GM20431 (cell line): ENCODE data around the gene HOXA3.

Experiments used
- in situ Hi-C: fragments of 300-500 bp; cut with MseI, MboI; formaldehyde crosslinking; loops from one replicate; pipeline ENCODE4 v1.15.0; 2020; ENCODE audit warnings: low sequenced_read_pairs; ENCODE audit not compliant: unreplicated experiment

HOXA3 gene

DNA sequence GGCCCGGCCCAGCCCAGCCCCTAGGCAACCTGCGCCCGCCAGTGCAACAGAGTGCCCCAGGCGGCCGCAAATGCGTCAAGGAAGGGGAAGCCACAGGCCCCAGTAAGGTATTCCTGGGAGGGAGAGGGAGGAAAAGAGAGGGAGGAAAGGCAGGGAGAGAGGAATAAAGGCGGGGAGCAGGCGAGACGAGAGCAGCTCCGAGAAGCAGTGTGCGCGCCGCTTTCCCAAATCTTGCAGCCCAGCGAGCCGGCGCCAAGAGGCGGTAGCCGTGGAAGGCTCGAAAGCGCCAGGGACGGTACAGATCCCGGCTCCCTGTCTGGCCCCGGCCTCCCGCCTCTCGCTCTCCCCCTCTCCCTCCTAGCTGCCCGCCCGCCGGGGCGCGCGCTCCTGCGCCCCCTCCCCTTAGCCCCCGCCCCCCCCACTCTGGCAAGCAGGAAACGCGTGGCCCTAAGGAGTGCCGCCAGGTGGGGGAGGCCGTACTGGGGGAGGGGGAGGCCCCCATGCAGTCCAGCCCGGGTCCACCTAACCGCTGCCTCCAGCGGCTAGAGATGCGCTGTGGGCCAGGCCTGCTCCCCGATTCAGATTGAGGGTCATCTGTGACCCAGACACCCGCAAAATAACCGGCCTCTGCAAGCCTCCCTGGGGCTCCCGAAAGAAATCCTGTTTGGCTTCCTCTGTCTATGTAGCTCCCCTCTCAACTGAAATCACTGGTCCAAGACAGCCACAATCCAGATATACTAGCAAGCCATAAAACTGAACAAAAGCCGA lies 17.5 kb upstream of the HOXA3 start:
- in situ Hi-C loops = loop anchor here (25.0 kb wide), 2 partner anchors 783 to 1308 kb away; no protein-coding TSS in a partner anchor

- in situ Hi-C loops = loop anchor here (25.0 kb wide), 2 partner anchors 781 to 1306 kb away; no protein-coding TSS in a partner anchor
Measured at GRCh38 chr7:27168265-27168947, 16.0 kb upstream of the HOXA3 start.

DNA sequence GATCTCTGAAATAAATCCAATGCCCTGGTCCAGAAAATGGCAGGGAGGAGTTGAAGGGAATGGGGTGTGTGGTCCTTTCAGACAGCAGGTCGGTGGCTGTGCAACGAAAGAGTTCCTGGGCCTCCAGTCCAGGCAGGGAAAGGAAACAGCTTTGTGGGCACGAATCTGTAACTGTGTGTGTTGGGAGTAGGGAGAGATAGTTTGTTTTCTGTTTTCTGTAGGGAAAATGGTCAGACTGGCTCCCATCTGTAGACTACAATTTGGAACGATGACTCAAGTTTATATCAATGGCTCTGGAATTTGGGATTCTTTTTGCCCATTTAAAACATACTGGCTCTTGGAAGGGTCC lies 15.5 kb upstream of the HOXA3 start:
- in situ Hi-C loops = loop anchor here (25.0 kb wide), 2 partner anchors 781 to 1306 kb away; no protein-coding TSS in a partner anchor

GRCh38 chr7:27166531-27167505 lies 14.4 kb upstream of the HOXA3 start:
- in situ Hi-C loops = loop anchor here (25.0 kb wide), 2 partner anchors 780 to 1305 kb away; no protein-coding TSS in a partner anchor

DNA sequence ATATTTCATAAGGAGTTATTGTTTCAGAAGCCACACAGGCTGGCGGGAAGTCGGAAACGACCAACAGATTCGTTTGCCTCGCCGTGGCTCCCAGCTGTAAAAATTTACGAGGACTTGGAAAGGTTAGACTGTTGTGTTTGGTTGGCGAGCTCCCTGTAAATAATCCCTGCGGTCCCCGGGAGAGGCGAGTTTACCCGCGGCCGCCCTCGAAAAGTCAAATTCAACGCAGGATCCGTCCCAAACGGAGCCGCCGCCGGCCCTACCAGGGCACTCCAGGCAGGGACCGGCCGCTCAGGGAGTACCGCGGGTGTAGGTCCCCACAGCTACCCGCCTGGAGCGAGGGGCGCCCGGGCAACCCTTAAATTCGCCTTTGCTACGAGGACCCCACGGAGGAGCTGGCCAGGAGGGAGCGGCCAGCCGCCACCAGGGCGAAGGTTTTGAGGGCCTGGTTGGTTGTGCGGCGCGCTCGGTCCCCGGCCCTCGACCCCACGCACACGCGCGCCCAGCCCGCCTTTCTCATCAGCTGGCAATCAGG lies 13.7 kb upstream of the HOXA3 start:
- in situ Hi-C loops = loop anchor here (25.0 kb wide), 2 partner anchors 779 to 1304 kb away; no protein-coding TSS in a partner anchor

DNA sequence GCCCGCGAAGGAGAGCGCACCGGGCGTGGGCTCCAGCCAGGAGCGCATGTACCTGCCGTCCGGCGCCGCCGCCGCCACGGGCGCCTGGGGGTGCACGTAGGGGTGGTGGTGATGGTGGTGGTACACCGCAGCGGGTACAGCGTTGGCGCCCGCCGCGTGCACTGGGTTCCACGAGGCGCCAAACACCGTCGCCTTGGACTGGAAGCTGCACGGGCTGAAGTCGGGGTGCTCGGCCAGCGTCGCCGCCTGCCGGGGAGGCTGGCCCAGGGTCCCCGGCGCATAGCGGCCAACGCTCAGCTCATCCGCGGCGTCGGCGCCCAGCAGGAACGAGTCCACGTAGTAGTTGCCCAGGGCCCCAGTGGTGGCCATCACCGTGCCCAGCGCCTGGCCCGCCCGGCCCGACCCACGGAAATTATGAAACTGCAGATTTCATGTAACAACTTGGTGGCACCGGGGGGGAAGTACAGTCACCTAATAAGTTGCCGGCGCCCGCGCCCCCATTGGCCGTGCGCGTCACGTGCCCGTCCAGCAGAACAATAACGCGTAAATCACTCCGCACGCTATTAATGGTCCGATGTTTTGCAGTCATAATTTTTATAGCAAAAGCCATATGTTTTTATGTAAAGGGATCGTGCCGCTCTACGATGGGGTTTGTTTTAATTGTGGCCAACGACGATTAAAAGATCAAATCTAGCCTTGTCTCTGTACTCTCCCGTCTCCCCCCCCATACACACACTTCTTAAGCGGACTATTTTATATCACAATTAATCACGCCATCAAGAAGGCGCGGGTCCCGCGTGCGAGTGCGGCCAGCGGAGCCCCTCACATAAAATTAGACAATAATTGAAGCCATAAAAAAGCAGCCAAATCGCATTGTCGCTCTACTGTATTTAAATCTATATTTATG lies 13.0 kb upstream of the HOXA3 start, which contains the start of gene HOXA9:
HOXA9 (minus strand) TSS at position 449 of the 907 bp plus-strand sequence; CDS start at position 369, 80 bp downstream.
- in situ Hi-C loops = loop anchor here (25.0 kb wide), 2 partner anchors 778 to 1303 kb away; no protein-coding TSS in a partner anchor

DNA sequence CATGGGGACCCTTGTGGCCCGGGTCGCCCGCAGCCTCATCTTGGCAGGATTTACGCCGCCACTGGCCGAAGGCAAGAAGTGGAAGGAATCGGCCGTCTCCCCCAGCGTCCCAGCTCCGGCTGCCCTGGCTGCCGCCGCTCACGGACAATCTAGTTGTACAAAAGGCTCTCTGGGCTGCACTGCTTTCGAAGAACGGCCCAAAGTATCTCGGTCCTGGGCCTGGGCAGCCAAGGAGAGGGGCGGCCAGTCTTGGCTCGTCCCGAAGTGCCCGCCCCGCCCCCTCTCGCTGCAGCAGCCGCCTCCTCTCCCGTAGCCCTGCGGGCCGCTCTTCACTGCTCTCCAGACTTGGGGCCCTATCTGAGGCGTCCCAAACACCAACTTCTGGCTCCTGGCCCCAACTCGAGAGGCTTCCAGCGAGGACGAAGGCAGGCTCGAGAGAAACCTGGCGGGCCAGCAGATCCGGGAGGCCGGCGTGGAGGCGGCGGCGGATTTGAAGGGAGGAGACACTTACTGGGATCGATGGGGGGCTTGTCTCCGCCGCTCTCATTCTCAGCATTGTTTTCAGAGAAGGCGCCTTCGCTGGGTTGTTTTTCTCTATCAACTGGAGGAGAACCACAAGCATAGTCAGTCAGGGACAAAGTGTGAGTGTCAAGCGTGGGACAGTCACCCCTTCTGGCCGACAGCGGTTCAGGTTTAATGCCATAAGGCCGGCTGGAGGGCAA lies 12.1 kb upstream of the HOXA3 start:
- in situ Hi-C loops = loop anchor here (25.0 kb wide), 2 partner anchors 777 to 1302 kb away; no protein-coding TSS in a partner anchor

DNA sequence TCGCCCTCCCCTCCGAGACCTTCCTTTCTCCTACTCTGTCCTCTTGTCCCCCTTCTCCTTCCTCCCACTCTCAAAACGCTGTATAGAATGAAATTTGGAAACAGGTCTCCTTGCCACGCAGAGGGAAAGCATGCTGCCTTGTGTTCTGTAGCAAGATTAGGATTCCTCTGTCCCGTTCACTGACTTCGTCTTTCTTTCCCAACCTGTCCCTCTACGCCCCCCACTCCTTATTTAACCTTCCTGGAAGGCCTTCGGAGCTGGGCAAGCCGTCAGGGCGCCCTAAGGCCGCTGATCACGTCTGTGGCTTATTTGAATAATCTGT lies 11.6 kb upstream of the HOXA3 start:
- in situ Hi-C loops = loop anchor here (25.0 kb wide), 2 partner anchors 777 to 1302 kb away; no protein-coding TSS in a partner anchor

DNA sequence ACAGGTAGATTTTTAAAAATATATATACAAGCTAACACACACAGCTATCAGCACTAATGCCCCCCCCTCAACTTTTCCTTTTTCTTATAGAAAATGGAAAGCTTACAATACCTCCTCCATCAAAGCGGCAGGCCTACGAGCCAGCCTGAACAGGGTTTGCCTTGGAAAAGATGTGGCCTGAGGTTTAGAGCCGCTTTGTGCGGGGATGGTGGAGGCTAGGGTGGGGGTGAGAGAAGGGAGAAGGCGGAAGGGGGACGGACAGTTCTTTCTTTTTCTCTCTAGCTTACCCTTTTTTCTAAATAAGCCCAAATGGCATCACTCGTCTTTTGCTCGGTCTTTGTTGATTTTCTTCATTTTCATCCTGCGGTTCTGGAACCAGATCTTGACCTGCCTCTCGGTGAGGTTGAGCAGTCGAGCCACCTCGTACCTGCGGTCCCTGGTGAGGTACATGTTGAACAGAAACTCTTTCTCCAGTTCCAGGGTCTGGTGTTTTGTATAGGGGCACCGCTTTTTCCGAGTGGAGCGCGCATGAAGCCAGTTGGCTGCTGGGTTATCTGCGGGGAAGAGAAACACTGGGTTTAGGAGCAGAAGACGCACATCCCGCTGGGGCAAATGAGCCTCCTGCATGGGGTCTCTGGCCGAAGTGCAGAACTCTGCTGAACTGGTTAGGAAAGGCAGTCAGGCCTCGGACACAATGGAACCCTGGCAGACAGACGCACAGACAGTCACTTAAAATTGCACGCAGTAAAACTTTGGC lies 11.1 kb upstream of the HOXA3 start:
- in situ Hi-C loops = loop anchor here (25.0 kb wide), 2 partner anchors 776 to 1301 kb away; no protein-coding TSS in a partner anchor

DNA sequence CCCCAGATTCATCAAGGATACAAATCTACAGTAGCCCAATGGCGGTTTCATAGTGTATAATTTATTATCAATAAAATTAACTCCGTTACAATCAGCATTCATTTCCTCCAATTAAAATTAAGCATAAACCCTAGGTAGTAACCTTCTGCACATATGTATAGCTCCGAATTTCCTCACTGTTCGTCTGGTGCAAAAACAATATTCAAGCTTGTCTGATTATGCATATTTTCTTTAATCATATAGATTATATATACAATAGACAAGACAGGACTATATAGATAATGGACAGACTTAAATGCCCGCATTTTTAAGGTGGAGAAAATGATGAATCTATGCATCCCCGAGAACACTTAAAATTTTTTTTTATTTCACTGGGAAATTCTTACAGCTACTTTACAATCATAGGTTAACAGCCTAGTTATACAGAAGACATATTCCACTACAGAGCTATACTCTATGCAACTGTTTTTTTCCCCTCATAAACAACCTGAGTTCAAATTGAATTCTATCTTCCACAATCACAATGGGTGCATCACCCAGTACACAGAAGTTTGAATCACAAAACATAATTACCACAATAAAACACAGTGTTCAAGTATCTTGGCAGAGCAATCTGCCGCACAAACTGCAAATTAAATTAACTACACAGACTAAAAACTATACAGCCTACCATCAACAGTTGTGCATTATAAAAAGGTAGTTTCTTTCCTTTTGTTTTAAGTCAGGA lies 10.3 kb upstream of the HOXA3 start:
- in situ Hi-C loops = loop anchor here (25.0 kb wide), 2 partner anchors 775 to 1300 kb away; no protein-coding TSS in a partner anchor

DNA sequence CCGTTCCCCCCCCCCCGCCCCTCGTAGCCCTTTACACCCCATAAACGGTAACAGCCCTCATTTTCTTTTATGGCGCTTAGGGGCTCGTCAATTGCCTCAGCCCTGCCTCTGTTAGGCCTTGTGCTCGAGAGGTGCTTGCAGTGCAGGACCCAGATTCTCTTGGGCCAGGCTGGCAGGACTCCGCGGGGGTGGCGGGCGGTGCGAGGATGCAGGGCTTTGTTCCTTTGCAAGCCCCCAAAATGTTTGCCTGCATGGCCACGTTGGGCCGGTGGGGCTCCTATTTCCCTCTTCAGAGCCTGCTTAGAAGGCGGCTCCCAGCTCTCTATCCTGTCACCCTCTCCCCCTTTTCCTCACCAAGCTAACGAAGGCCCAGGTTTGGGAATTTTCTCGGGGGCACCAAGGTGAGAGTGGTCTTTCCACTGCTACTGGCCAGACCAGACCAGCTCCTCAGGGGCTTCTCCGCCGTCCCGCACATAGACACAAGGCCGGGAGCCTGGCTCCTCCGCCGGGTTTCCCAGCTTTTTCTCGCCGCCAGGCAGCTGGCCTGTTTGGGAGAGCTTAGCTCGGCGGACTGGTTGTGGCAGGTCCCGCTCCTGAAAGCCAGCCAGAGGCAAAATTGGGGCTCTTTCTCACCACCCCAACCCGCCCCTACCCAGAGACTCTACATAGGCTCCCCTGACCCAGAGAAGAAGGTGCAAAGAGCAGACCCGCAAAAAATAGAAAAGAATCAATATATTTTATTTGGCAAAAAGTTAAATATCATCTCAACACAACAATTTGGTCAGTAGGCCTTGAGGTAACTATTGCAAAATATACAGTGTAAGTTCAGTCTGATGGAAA lies 9.6 kb upstream of the HOXA3 start:
- in situ Hi-C loops = loop anchor here (25.0 kb wide), 2 partner anchors 775 to 1300 kb away; no protein-coding TSS in a partner anchor

GRCh38 chr7:27161214-27161720 lies 8.9 kb upstream of the HOXA3 start:
- in situ Hi-C loops = loop anchor here (25.0 kb wide), 2 partner anchors 774 to 1299 kb away; no protein-coding TSS in a partner anchor

GRCh38 chr7:27160546-27161213 lies 8.3 kb upstream of the HOXA3 start:
- in situ Hi-C loops = loop anchor here (25.0 kb wide), 2 partner anchors 773 to 1298 kb away; no protein-coding TSS in a partner anchor

- in situ Hi-C loops = loop anchor here (25.0 kb wide), 2 partner anchors 773 to 1298 kb away; no protein-coding TSS in a partner anchor
Measured at GRCh38 chr7:27160145-27160545, 7.8 kb upstream of the HOXA3 start.
